KMS-11 (cell line): ENCODE results near the gene IMMP2L.

Source experiments
- H2AFZ ChIP-seq: fragments of 200-600 bp; sonication (generic); 2 replicates; pipeline ENCODE4 v1.6.1; 2016; ENCODE audit warnings: antibody characterized with exemption, mixed run types, low read depth
- H3K27ac ChIP-seq: fragments of 200-600 bp; sonication (generic); 2 replicates; pipeline ENCODE4 v1.6.1; 2016; ENCODE audit warnings: mild to moderate bottlenecking, mixed run types
- H3K27me3 ChIP-seq: fragments of 200-600 bp; sonication (generic); 2 replicates; pipeline ENCODE4 v1.6.1; 2017; ENCODE audit warnings: mild to moderate bottlenecking, low read depth, mixed run types, moderate library complexity; ENCODE audit not compliant: insufficient read depth
- H3K36me3 ChIP-seq: fragments of 200-600 bp; sonication (generic); 2 replicates; pipeline ENCODE4 v1.6.1; 2017; ENCODE audit warnings: mild to moderate bottlenecking, mixed run types; ENCODE audit not compliant: insufficient read depth
- H3K4me1 ChIP-seq: fragments of 200-600 bp; sonication (generic); 2 replicates; pipeline ENCODE4 v1.6.1; 2016; ENCODE audit warnings: mild to moderate bottlenecking, low read depth, mixed run types; ENCODE audit not compliant: poor library complexity, severe bottlenecking
- H3K4me2 ChIP-seq: fragments of 200-600 bp; sonication (generic); 2 replicates; pipeline ENCODE4 v1.7.0; 2016; ENCODE audit warnings: mild to moderate bottlenecking, mixed run types
- H3K4me3 ChIP-seq: fragments of 200-600 bp; sonication (generic); IDR thresholded peaks from 2 replicates; pipeline ENCODE4 v1.6.1; 2017; ENCODE audit warnings: low read depth, low read length, mixed read lengths; ENCODE audit not compliant: insufficient read depth
- H3K79me2 ChIP-seq: fragments of 200-600 bp; sonication (generic); 2 replicates; pipeline ENCODE4 v1.6.1; 2016; ENCODE audit warnings: low read depth, mixed run types; ENCODE audit not compliant: insufficient read depth
- H3K9ac ChIP-seq: fragments of 200-600 bp; sonication (generic); 2 replicates; pipeline ENCODE4 v1.6.1; 2016; ENCODE audit warnings: mild to moderate bottlenecking, mixed run types
- H4K20me1 ChIP-seq: fragments of 200-600 bp; sonication (generic); 2 replicates; pipeline ENCODE4 v1.6.1; 2016; ENCODE audit warnings: mild to moderate bottlenecking, mixed run types; ENCODE audit not compliant: insufficient read depth
- CTCF ChIP-seq: fragments of 200-600 bp; sonication (generic); conservative IDR thresholded peaks from 2 replicates; pipeline ENCODE4 v1.6.1; 2017; ENCODE audit warnings: low read depth, mild to moderate bottlenecking, antibody characterized with exemption, low read length, moderate library complexity, mixed read lengths

The IMMP2L gene

GRCh38 chr7:110647266-110647665, 915.0 kb downstream of the IMMP2L start:
- H3K27ac ChIP-seq = no peak overlapping the region
- H3K4me1 ChIP-seq = peaks cover 14% of the 10 kb centered on the region
- H3K79me2 ChIP-seq = no peaks in the 10 kb centered on the region
- H3K4me3 ChIP-seq = no peak overlapping the region
- no peak overlapping the region for H3K4me2 ChIP-seq
- H3K36me3 ChIP-seq = no peaks in the 10 kb centered on the region
- no peak overlapping the region for H3K9ac ChIP-seq
- TF ChIP-seq CTCF = no peak
- H3K27me3 ChIP-seq = no peaks in the 10 kb centered on the region
- H2AFZ ChIP-seq = no peak overlapping the region
- no peaks in the 10 kb centered on the region for H4K20me1 ChIP-seq

GRCh38 chr7:110646804-110647203, 915.5 kb downstream of the IMMP2L start:
- no peak for TF ChIP-seq CTCF

GRCh38 chr7:110645616-110646015, 916.7 kb downstream of the IMMP2L start:
- H3K36me3 ChIP-seq = no peaks in the 10 kb centered on the region
- no peak overlapping the region for H3K4me3 ChIP-seq
- TF ChIP-seq CTCF = no peak
- no peaks in the 10 kb centered on the region for H3K27me3 ChIP-seq
- H3K79me2 ChIP-seq = no peaks in the 10 kb centered on the region
- H3K4me1 ChIP-seq = peaks cover 14% of the 10 kb centered on the region
- no peak overlapping the region for H3K27ac ChIP-seq
- H3K4me2 ChIP-seq = no peak overlapping the region
- H2AFZ ChIP-seq = no peak overlapping the region
- no peak overlapping the region for H3K9ac ChIP-seq
- H4K20me1 ChIP-seq = no peaks in the 10 kb centered on the region

More at GRCh38 chr7:110646804-110647203, 915.5 kb downstream of the IMMP2L start:
- H4K20me1 ChIP-seq = no peaks in the 10 kb centered on the region
- no peaks in the 10 kb centered on the region for H3K36me3 ChIP-seq
- no peaks in the 10 kb centered on the region for H3K27me3 ChIP-seq
- H3K4me2 ChIP-seq = no peak overlapping the region
- no peak overlapping the region for H3K4me3 ChIP-seq
- H3K4me1 ChIP-seq = peaks cover 14% of the 10 kb centered on the region
- H2AFZ ChIP-seq = no peak overlapping the region
- no peaks in the 10 kb centered on the region for H3K79me2 ChIP-seq
- no peak overlapping the region for H3K27ac ChIP-seq
- no peak overlapping the region for H3K9ac ChIP-seq

- Histone ChIP-seq H3K27me3 (no peaks in the 10 kb centered on the region), H4K20me1 (no peaks in the 10 kb centered on the region), H2AFZ (no peak overlapping the region), H3K9ac (no peak overlapping the region), H3K4me2 (no peak overlapping the region; the same call in 1 of the 2 replicates), H3K79me2 (no peaks in the 10 kb centered on the region), H3K4me1 (peaks cover 14% of the 10 kb centered on the region), H3K36me3 (no peaks in the 10 kb centered on the region), H3K4me3 (no peak overlapping the region), H3K27ac (no peak overlapping the region)
- no peak for TF ChIP-seq CTCF
Observed at GRCh38 chr7:110645060-110645459, 917.2 kb downstream of the IMMP2L start.
